ENCODE measurements around the gene RSPO3.
"Not testable (repeated sequence)": the region's sequence is repeated elsewhere in the genome, so short reads cannot be mapped to it uniquely, and the experiment has no call there.

The RSPO3 gene

DNA sequence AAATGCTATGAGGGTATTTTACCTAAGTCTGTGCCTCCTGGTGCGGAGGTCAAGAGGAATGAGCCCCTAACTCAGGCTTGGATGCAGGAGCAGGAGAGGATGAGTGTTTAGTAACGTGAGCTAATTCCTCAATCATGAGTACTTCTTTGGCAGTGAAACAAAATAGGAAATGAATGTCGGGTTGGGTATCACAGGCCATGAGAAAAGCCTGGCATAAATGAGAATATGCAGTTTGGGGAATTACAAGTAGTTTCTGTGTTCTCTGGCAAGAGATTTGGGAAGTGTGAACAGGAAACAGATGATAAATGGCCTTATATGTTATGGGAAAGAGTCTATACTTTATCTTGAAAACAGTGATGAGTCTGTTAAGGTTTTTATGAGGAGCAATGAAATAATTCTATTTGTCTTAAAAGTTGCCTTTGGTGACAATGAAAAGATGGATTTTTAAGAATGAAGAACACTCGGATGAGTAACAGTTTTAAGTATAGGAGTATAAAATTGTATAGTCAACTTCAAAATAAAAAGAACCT lies 89.2 kb downstream of the RSPO3 start:
- DNase-seq = no peak

DNA sequence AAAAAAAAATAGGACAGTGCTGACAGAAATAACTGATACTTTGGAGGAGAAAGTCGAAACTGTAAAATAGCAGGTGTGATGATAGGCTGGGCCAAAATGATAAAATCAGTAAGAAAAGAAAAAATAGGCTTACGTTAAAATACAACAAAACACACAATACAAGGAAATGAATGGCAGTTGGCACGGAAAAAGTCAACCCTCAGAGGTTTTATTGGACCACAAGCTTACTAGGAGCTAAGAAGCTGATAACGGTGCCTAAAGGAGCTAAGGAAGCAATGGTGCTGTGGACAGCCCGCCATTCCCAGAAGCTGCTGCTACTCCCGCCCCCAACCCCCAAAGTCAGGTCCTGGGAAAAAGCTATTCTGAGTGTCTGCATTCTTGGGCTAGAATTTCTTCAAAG lies 92.3 kb downstream of the RSPO3 start:
- DNase-seq = no peak

DNA sequence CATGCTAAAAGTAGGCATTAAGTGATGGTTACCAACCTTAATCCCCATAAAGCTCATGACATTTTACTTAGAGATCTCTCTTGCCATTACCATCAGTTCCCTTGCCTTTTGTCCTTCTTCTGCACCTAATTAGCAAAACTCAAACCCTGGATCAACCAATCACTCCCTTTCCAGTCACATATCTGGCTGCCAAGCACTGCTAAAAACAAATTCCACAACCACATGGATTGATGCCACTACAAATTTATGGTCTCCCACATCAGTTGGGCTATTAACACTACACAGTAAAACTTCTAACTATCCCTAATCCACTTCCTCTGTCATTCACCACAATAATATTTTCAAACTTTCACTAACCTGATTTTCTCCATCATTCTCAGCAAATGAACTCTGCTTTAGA lies 93.9 kb downstream of the RSPO3 start:
- DNase-seq = no peak

DNA sequence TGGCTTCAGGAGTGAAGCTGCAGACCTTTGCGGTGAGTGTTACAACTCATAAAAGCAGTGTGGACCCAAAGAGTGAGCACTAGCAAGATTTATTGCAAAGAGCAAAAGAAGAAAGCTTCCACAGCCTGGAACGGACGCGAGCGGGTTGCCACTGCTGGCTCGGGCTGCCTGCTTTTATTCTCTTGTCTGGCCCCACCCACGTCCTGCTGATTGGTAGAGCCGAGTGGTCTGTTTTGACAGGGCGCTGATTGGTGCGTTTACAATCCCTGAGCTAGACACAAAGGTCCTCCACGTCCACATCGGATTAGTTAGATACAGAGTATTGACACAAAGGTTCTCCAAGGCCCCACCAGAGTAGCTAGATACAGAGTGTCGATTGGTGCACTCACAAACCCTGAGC lies 95.6 kb downstream of the RSPO3 start:
- DNase-seq = not testable (repeated sequence)

DNA sequence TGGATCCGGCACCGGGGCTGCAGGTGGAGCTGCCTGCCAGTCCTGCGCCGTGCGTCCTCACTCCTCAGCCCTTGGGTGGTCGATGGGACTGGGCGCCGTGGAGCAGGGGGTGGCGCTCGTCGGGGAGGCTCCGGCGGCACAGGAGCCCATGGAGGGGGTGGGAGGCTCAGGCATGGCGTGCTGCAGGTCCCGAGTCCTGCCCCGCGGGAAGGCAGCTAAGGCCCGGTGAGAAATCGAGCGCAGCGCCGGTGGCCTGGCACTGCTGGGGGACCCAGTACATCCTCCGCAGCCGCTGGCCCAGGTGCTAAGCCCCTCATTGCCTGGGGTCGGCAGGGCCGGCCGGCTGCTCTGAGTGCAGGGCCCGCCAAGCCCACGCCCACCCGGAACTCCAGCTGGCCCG lies 96.1 kb downstream of the RSPO3 start:
- not testable (repeated sequence) for DNase-seq

DNA sequence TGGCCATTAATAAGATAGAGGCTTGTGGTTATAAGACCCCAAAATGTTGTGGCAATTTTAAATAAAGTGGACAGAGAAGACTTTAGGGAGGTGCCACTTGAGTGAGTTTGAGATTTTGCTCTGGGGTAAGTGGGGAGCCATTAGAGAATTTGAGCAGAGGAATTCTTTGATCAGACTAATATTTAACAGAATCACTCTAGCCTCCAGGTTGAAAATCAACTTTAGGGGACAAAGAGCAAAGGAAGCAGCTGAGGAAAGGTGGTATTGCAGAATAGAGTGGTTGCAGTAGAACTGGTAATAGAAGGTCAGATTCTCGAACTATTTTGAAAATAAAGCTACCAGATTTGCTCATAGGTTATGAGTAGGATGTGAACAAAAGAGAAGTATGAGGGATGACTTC lies 97.5 kb downstream of the RSPO3 start:
- DNase-seq = no peak

DNA sequence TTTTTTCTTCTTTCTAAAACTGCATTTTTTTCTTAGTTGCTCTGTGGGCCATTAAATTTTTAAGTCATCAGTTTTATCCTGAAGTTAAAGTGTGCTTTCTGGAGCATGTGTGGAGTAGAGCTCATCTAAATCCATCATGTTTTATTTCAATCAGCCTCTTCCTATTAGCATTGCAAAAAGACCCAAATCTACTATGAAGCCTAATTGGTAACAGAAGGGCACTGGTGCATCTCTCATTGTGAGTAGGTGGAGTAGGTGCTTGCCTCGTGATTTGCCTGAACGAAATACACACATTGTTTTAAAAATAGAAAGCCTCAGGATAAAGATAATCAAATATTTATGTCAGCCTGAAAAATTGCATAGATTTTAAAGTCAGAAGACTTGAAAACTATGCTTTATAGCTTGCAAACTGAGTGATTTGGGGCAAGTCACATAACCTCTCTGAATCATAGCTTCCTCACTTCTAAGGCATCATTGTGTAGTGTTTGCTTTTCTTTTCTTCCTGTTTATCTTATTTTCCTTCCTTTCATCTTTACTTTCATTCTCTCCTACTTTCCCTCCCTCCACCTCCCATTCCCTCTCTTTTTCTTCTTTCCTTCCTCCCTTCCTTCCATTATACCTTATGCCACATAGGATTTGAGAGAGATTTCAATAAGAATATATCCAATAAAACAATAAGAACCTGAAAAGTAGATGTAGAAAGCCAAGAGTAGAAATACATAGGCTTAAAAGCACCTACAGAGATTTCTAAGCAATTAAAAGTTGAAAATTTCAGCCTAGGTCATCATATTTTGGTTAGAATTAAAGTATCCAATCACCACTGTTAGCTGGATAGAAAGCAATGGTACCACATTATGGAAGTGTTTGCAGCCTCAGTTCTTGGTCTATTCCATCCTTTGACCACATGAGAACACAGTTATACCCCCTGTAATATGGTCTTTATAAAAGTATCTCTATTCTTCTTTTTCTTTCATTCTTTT lies 98.6 kb downstream of the RSPO3 start:
- DNase-seq = no peak

DNA sequence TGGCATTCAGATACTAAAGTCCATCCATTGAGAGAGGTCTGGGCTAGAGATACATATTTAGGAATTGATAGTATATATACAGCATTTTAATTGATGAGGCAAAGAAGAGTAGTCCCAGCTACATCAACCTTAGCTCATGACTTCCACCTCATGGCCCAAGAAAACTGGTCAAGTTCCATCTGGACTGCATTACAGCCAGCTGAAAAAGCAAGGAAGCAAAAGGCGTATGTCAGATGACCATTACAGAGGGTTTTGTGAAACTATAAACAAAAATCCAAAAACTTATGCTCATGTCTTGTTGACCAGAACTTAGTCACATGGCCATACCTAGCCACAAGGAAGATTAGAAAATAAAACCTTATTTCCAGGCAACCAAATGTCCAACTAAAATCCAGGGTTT lies 101.4 kb downstream of the RSPO3 start:
- DNase-seq = no peak

DNA sequence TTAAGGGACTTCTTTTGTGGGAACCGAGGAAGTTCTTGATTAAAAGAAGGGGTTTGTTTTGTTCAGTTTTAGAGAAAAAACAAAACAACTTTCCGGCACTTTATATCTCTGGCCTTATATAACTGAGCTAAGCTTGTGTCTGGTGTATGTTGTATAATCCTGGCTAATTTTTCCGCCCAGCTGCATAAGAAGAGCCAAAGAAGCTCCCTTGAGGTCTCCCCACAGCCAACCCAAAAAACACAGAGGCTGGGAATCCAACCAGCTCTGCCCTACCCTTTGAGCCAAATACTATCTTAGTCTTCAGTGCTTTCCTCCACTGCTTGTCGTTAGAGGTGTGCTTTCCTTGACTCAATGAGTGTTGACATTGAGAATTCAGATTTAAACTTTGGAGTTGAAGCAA lies 102.7 kb downstream of the RSPO3 start:
- no peak for DNase-seq

DNA sequence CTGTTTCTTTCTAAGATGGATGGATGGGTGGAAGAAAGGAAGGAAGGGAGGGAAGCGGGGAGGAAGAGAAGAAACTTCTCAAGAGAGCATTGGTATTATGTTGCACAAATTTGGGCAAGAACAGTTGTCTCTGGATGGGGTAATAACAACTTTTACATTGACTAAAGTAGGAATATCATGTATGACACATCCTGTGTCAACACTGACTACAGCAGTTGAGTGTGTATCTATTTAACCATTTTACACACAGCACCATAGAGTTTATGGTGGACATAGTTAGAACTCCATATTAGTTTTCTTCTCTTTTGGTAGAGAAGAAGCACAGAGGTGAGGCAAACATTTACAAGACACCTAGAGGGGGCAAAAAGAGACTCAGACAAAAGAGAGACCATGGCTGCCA lies 103.9 kb downstream of the RSPO3 start:
- no peak for DNase-seq

DNA sequence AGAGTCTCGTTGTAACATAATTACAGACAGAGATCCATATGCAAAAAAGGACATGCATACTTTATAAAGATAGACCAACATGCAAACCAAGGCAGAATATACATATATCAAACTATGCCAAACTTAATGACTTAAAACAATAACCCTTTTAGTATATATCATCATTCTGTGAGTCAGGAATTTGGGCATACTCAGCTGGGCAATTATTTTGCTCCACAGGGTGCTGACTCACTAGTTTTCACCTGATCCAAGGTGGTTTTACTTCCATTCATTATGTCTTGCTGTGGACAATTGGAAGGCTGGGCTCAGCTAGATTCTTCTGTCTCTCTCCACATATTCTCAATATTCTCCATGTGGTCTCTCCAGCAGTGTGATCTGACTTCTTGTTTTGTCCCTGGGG lies 107.0 kb downstream of the RSPO3 start:
- no peak for DNase-seq

DNA sequence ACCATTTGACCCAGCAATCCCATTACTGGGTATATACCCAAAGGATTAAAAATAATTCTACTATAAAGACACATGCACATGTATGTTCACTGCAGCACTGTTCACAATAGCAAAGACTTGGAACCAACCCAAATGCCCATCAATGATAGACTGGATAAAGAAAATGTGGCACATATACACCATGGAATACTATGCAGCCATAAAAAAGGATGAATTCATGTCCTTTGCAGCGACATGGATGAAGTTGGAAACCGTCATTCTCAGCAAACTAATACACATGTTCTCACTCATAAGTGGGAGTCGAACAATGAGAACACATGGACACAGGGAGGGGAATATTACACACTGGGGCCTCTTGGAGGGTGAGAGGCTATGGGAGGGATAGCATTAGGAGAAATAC lies 115.3 kb downstream of the RSPO3 start:
- DNase-seq = not testable (repeated sequence)

DNA sequence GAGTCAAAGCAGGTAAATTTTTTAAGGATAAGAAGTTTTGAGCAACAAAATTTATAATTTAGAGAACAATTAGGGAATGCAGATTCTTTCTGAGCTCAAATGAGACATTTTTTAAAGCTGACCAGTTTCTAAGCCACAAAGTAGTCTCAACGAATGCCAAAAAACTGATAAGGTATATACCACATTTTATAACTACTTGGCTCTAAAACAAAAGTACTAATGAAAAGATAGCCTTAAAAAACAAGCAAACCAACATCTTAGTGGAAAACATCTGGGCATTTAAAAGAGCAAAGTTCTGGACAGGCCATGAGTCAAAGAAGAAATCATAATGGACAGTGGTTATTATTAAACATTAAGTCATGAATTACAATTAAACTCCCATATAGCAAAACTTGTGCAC lies 125.0 kb downstream of the RSPO3 start:
- DNase-seq = no peak

All from NCI-H1105 (cell line).